BJ (cell line): Measurements from ENCODE around the gene RHEX. TPM values are rescaled to one million over a fixed set of nuclear protein-coding genes. Genes with fewer than 3 reads are reported as not detected.

ENCODE experiments used
- CTCF ChIA-PET: fragments of 350-600 bp; formaldehyde crosslinking; extraction: SDS; loops from one replicate; lab custom pipeline; 2021; ENCODE audit warnings: antibody characterized with exemption, inconsistent platforms; lab: Yijun Ruan, JAX
- POLR2A ChIA-PET: fragments of 300-600 bp; sonication (Branson Sonifier 250); formaldehyde crosslinking; extraction: SDS; loops from one replicate; lab custom pipeline; 2021; ENCODE audit warnings: antibody characterized with exemption; lab: Charles Lee
- DNase-seq: peaks from one replicate; pipeline ENCODE4 v3.0.0-alpha.2; 2011; ENCODE audit warnings: low read depth
- H3K27me3 ChIP-seq: 2 replicates; pipeline ENCODE4 v1.6.0; 2011; ENCODE audit warnings: low read length; ENCODE audit not compliant: control insufficient read depth, insufficient read depth
- H3K36me3 ChIP-seq: 2 replicates; pipeline ENCODE4 v1.5.1; 2011; ENCODE audit warnings: low read length; ENCODE audit not compliant: control insufficient read depth, insufficient read depth
- H3K4me3 ChIP-seq: 2 replicates; pipeline ENCODE4 v1.5.1; 2011; ENCODE audit warnings: low read depth, mild to moderate bottlenecking, control low read depth, low read length
- CTCF ChIP-seq: IDR thresholded peaks from 2 replicates; pipeline ENCODE4 v1.5.1; 2011; ENCODE audit warnings: low read depth, mild to moderate bottlenecking, control low read depth, inconsistent platforms, low read length, moderate library complexity; ENCODE audit not compliant: insufficient read depth
- polyA plus RNA-seq: library from polyadenylated mRNA; depleted of rRNA; stranded (reverse); fragments of >200 nt; gene quantifications from 2 replicates; pipeline ENCODE4 v1.2.3, GENCODE V29; 2011

RHEX gene
- polyA plus RNA-seq, 1 experiment, result not detected

GRCh38 chr1:206080026-206080820 lies 27.2 kb downstream of the RHEX start:
- no peaks in the 10 kb centered on the region for H3K36me3 ChIP-seq
- POLR2A ChIA-PET, result no interaction called here
- DNase-seq, result no peak
- H3K4me3 ChIP-seq, result no peak overlapping the region
- peaks cover 7% of the 10 kb centered on the region for H3K27me3 ChIP-seq
- CTCF ChIA-PET, result interaction anchor here (1.8 to 2.4 kb wide), 2 partner anchors 26 to 96 kb away, joined by 6 to 7 read pairs; no protein-coding TSS in a partner anchor
- TF ChIP-seq CTCF, result no peak

- no peaks in the 10 kb centered on the region for H3K36me3 ChIP-seq
- no peak for TF ChIP-seq CTCF
- ChIA-PET POLR2A (no interaction called here), CTCF (interaction anchor here (0.6 to 1.8 kb wide), 3 partner anchors 25 to 163 kb away, joined by 3 to 7 read pairs (median 3); no protein-coding TSS in a partner anchor)
- no peak overlapping the region for H3K4me3 ChIP-seq
- DNase-seq, result no peak
- peaks cover 10% of the 10 kb centered on the region for H3K27me3 ChIP-seq
Measured at GRCh38 chr1:206081856-206082255, 28.9 kb downstream of the RHEX start.

- no peak for TF ChIP-seq CTCF
- Histone ChIP-seq H3K36me3 (no peaks in the 10 kb centered on the region), H3K4me3 (no peak overlapping the region), H3K27me3 (peaks cover 13% of the 10 kb centered on the region)
- no peak for DNase-seq
- ChIA-PET POLR2A (no interaction called here), CTCF (interaction anchor here (1.0 to 1.6 kb wide), 2 partner anchors 23 to 164 kb away, joined by 3 to 4 read pairs; no protein-coding TSS in a partner anchor)
Measured at GRCh38 chr1:206082831-206083695, 30.1 kb downstream of the RHEX start.

- CTCF ChIA-PET, result interaction anchor here (1.0 kb wide), 1 partner anchor 22 kb away, joined by 4 read pairs; no protein-coding TSS in a partner anchor
- no peak overlapping the region for H3K4me3 ChIP-seq
- POLR2A ChIA-PET, result no interaction called here
- no peak for DNase-seq
- peaks cover 14% of the 10 kb centered on the region for H3K27me3 ChIP-seq
- no peak for TF ChIP-seq CTCF
- H3K36me3 ChIP-seq, result no peaks in the 10 kb centered on the region
Measured at GRCh38 chr1:206083750-206084149, 30.8 kb downstream of the RHEX start.

- no peak for TF ChIP-seq CTCF
- Histone ChIP-seq H3K4me3 (no peak overlapping the region), H3K36me3 (no peaks in the 10 kb centered on the region), H3K27me3 (peaks cover 11% of the 10 kb centered on the region)
- no peak for DNase-seq
- CTCF ChIA-PET, result interaction anchor here (1.2 kb wide), 1 partner anchor 21 kb away, joined by 4 read pairs; no protein-coding TSS in a partner anchor
- POLR2A ChIA-PET, result no interaction called here
Measured at GRCh38 chr1:206087091-206087490, 34.1 kb downstream of the RHEX start.
